Measurements from ENCODE around the gene CREM.
"Not testable (repeated sequence)": the region's sequence is repeated elsewhere in the genome, so short reads cannot be mapped to it uniquely, and the experiment has no call there.

CREM gene

DNA sequence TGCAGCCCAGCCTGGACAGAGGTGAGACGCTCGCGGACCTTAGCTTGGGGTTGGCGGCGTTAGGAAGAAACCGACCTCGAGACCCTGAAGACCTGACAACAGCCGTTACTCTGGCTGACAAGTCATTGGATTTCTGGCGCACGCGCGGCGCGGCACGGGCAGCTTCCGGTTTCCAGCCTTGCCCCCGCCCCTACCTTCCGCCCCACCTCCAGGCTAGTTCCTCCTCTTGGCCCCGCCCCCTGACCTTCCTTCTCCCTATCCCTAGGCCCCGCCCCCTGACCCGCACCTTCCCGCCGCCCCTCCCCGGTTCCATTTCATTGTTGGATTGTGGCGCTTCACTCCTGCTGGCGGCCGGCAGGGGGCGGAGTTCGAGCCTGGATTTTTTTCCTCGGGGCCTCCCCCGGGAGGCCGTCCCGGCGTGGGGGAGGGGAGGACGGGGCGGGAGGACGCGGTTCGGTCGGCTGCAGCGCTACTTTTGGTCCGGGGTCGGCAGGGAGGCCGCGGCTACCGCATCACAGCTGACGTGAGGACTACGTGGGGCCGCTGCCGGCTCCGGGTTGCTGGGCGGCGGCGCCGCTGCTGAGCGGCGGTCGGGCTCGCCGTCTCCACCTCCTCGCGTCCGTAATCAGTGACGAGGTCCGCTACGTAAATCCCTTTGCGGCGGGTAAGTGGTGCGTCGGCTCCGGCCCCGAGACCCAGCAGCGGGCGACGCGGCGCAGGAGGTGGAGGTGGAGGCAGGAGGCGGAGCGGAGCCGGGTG, at the start of gene CREM:
Gene CREM (plus strand): TSS at position 317 of the 759 bp plus-strand sequence. CDS start 10,990 bp downstream, outside the sequence.
- H3K9me3 Mint-ChIP-seq, result no peaks in the 10 kb centered on the region
- H3K4me3 Mint-ChIP-seq, result peak within 1 kb of the TSS; percentile 90
- DNase-seq, result peak; percentile 100
- H3K27ac Mint-ChIP-seq, result peak within 1 kb of the TSS; percentile 99
- peaks cover 11% of the 10 kb centered on the region for H3K27me3 Mint-ChIP-seq (ENCODE audit: low read depth, poor library complexity)
- peaks cover 18% of the 10 kb centered on the region for H3K4me1 Mint-ChIP-seq
- TF ChIP-seq, protein P1, sequence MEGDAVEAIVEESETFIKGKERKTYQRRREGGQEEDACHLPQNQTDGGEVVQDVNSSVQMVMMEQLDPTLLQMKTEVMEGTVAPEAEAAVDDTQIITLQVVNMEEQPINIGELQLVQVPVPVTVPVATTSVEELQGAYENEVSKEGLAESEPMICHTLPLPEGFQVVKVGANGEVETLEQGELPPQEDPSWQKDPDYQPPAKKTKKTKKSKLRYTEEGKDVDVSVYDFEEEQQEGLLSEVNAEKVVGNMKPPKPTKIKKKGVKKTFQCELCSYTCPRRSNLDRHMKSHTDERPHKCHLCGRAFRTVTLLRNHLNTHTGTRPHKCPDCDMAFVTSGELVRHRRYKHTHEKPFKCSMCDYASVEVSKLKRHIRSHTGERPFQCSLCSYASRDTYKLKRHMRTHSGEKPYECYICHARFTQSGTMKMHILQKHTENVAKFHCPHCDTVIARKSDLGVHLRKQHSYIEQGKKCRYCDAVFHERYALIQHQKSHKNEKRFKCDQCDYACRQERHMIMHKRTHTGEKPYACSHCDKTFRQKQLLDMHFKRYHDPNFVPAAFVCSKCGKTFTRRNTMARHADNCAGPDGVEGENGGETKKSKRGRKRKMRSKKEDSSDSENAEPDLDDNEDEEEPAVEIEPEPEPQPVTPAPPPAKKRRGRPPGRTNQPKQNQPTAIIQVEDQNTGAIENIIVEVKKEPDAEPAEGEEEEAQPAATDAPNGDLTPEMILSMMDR (IDR thresholded peaks at IDR 0.05), result peak; percentile 83
- peaks cover 14% of the 10 kb centered on the region for H3K36me3 Mint-ChIP-seq (ENCODE audit: low read depth)

DNA sequence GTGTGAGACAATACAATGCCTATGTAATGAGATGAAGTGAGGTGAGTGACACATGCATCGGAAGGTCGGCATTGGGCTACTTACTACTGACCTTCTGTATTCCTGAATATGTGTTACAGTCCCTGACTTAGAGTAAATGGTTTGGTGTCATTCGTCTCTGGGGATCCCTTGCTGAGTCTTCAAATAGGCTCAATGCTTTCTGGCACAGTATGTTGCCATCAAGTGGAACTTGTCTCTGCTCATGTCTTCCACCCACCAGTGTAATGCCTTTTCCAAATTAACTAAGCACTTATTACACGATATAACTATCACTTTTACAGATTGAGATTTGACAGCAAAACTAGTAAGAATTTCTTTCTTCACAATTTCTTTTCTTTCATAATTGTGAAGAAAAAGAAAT, 47.4 kb upstream of the CREM start:
- Mint-ChIP-seq H3K4me3 (no peak overlapping the region), H3K9me3 (peaks cover 35% of the 10 kb centered on the region), H3K4me1 (peaks cover 13% of the 10 kb centered on the region), H3K27me3 (ENCODE audit: low read depth, poor library complexity) (no peaks in the 10 kb centered on the region), H3K27ac (no peak overlapping the region), H3K36me3 (ENCODE audit: low read depth) (peaks cover 94% of the 10 kb centered on the region)
- TF ChIP-seq, protein P1 (IDR thresholded peaks at IDR 0.05), result no peak
- DNase-seq, result no peak

DNA sequence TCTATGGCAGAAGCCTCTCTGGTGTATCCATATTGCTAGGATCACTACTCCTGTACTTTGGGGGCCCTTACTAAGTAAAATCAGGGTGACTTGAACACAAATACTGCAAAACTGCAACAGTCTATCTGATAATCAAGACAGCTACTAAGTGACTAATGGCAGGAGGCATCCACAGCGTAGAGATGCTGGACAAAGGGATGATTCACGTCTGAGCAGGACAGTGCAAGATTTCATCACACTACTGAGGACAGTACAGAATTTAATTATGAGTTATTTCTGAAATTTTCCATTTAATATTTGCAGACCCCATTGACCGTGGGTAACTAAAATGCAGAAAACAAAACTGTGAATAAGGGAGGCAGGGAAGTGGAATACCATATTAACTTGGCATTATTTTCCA, 46.9 kb upstream of the CREM start:
- Mint-ChIP-seq H3K27me3 (ENCODE audit: low read depth, poor library complexity) (no peaks in the 10 kb centered on the region), H3K27ac (no peak overlapping the region), H3K9me3 (peaks cover 40% of the 10 kb centered on the region), H3K36me3 (ENCODE audit: low read depth) (peaks cover 94% of the 10 kb centered on the region), H3K4me3 (no peak overlapping the region), H3K4me1 (peaks cover 13% of the 10 kb centered on the region)
- TF ChIP-seq, protein P1 (IDR thresholded peaks at IDR 0.05), result no peak
- no peak for DNase-seq

DNA sequence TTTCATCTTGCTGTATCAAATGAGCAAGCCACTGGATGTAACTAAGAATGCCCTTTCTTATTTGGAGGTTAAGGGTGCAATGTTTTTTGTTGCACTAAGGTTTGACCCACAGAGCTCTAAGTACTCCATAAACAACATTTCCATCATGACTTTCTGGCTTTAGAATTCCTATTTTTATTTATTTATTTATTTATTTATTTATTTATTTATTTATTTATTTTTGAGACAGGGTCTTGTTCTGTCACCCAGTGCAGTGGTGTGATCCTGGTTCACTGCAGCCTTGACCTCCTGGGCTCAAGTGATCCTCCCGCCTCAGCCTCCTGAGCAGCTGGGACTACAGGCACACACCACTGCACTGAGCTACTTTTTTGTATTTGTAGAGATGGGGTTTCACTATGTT, 46.4 kb upstream of the CREM start:
- DNase-seq; H3K27ac Mint-ChIP-seq; H3K4me3 Mint-ChIP-seq; H3K4me1 Mint-ChIP-seq; H3K27me3 Mint-ChIP-seq (ENCODE audit: low read depth, poor library complexity): not testable (repeated sequence)
- H3K9me3 Mint-ChIP-seq, result peaks cover 42% of the 10 kb centered on the region
- peaks cover 89% of the 10 kb centered on the region for H3K36me3 Mint-ChIP-seq (ENCODE audit: low read depth)

DNA sequence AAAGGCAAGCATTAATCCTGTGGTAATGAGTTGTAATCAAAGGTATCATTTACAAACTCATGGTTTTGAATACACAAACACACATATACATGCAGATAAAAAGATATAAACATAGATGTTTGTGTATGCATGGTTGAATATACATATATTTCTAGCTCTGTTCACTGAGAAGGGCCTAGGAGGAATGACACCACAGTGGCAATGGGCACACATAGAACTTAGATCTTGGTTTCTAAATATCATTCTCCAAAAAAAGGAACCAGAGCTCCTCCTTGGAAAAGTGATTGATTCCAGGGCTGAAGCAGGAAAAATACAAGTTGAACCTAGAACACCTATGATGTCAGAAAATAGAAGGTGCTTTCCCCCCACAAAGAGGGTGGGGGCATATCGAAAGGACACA, 43.4 kb upstream of the CREM start:
- no peak overlapping the region for H3K27ac Mint-ChIP-seq
- peaks cover 65% of the 10 kb centered on the region for H3K9me3 Mint-ChIP-seq
- no peak for DNase-seq
- H3K27me3 Mint-ChIP-seq (ENCODE audit: low read depth, poor library complexity), result no peaks in the 10 kb centered on the region
- peaks cover 89% of the 10 kb centered on the region for H3K36me3 Mint-ChIP-seq (ENCODE audit: low read depth)
- no peak overlapping the region for H3K4me3 Mint-ChIP-seq
- H3K4me1 Mint-ChIP-seq, result peaks cover 11% of the 10 kb centered on the region
- TF ChIP-seq, protein P1 (IDR thresholded peaks at IDR 0.05), result no peak

DNA sequence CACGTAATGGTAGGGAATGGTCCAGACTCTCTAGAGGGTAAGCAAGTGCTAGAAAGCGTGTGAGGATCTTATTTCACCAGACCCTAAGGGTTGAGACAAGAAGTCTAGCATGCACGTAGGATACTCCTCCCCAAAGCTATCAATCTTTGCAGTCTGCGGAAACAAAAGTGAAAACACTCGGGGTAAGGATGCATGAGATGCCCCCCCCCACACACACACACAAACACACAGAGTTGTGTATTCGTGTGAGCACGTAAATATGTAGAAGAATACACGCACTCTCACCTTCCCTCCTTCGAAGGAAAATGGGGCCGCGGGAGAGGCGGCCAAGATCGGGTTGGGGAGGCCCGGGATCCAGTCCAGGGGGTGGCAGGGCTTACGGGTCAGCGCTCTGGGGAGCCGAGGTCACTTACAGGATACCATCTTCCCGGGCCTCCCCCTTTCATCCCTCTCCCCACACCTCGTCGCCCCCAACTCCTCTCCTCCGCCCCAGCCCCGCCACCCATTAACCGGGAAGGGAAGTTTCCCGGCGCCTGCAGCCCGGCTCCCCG, 37.0 kb upstream of the CREM start:
- no peak for DNase-seq
- peaks cover 36% of the 10 kb centered on the region for H3K4me1 Mint-ChIP-seq

More for the DNA sequence above, 37.0 kb upstream of the CREM start:
- peaks cover 40% of the 10 kb centered on the region for H3K36me3 Mint-ChIP-seq (ENCODE audit: low read depth)
- peak overlapping the region; percentile 77 for H3K27ac Mint-ChIP-seq
- peaks cover 3% of the 10 kb centered on the region for H3K27me3 Mint-ChIP-seq (ENCODE audit: low read depth, poor library complexity)
- TF ChIP-seq, protein P1 (IDR thresholded peaks at IDR 0.05), result no peak
- H3K9me3 Mint-ChIP-seq, result peaks cover 40% of the 10 kb centered on the region
- H3K4me3 Mint-ChIP-seq, result peak overlapping the region; percentile 92
